A549 (cell line): ENCODE results near the gene FNIP2. TPM values are rescaled to one million over a fixed set of nuclear protein-coding genes. Genes with fewer than 3 reads are reported as not detected.

Experiments used
- ATAC-seq, 2 experiments: fragments of 200-7000 bp in 1 of 2; fragments of >200 bp in 1 of 2; cut with Nextera tagmentation in 1 of 2; cut with Tn5 transposase in 1 of 2; 3 replicates each; pipeline versions ENCODE4 v1.8.0 to v1.9.1; 2018 to 2020; ENCODE audit warnings: mild to moderate bottlenecking in 1 of 2, moderate library complexity in 1 of 2
- CTCF ChIA-PET: fragments of 300-600 bp; sonication (Branson Sonifier 250); formaldehyde crosslinking; extraction: SDS; loops from one replicate; lab custom pipeline; 2021; ENCODE audit warnings: antibody characterized with exemption, inconsistent platforms; lab: Yijun Ruan, JAX
- POLR2A ChIA-PET: fragments of 350-600 bp; formaldehyde crosslinking; extraction: SDS; loops from one replicate; lab custom pipeline; 2021; ENCODE audit warnings: antibody characterized with exemption, inconsistent platforms; lab: Yijun Ruan, JAX
- DNase-seq, 2 experiments: peaks; one replicate each; pipeline versions ENCODE4 v3.0.0 to v3.0.0-alpha.2; 2011 to 2016; ENCODE audit warnings: low read depth in 1 of 2, low spot score in 1 of 2
- FAIRE-seq: peaks from 2 replicates; lab custom pipeline; 2011; peaks lifted over from hg19 to GRCh38; lab: Jason Lieb, UNC
- H3K27ac ChIP-seq, 2 experiments: fragments of >200 bp; sonication (Bioruptor Twin); formaldehyde crosslinking; 3 replicates each; pipeline ENCODE4 v1.5.1; 2016 to 2017
- H3K4me1 ChIP-seq: fragments of >200 bp; sonication (Bioruptor Twin); formaldehyde crosslinking; 3 replicates; pipeline ENCODE4 v1.6.1; 2016
- H3K4me2 ChIP-seq: fragments of >200 bp; sonication (Bioruptor Twin); formaldehyde crosslinking; 3 replicates; pipeline ENCODE4 v1.6.1; 2016
- H3K4me3 ChIP-seq: fragments of >200 bp; sonication (Bioruptor Twin); formaldehyde crosslinking; 3 replicates; pipeline ENCODE4 v1.5.1; 2016
- H3K9me3 ChIP-seq: fragments of >200 bp; sonication (Bioruptor Twin); formaldehyde crosslinking; 3 replicates; pipeline ENCODE4 v1.6.1; 2016
- BHLHE40 ChIP-seq: IDR thresholded peaks from 2 replicates; pipeline ENCODE4 v1.6.1; 2012; ENCODE audit warnings: low read depth, low read length, inconsistent platforms
- CHD2 ChIP-seq: fragments of 150-350 bp; IDR thresholded peaks from 2 replicates; pipeline ENCODE4 v1.6.1; 2014; ENCODE audit warnings: low read length; ENCODE audit not compliant: partially characterized antibody
- E2F6 ChIP-seq: IDR thresholded peaks from 2 replicates; pipeline ENCODE4 v1.6.1; 2012; ENCODE audit warnings: low read depth, borderline replicate concordance
- ELK1 ChIP-seq: fragments of 150-350 bp; IDR thresholded peaks from 2 replicates; pipeline ENCODE4 v1.6.1; 2014; ENCODE audit warnings: low read depth, mild to moderate bottlenecking, low read length
- EP300 ChIP-seq, 2 experiments: fragments of >200 bp; sonication (Bioruptor Twin); formaldehyde crosslinking; IDR thresholded peaks; 2 replicates in 1 of 2; 3 replicates in 1 of 2; pipeline ENCODE4 v1.6.1; 2016 to 2017
- FOSL2 ChIP-seq, 2 experiments: fragments of 450-650 bp in 1 of 2; fragments of >200 bp in 1 of 2; sonication (Bioruptor Twin) in 1 of 2; formaldehyde crosslinking; IDR thresholded peaks; 2 replicates each; pipeline versions ENCODE4 v1.5.0 to v1.6.1; 2016 to 2020; ENCODE audit warnings: mild to moderate bottlenecking in 1 of 2, moderate library complexity in 1 of 2
- HDAC2 ChIP-seq: fragments of 200-600 bp; sonication (generic); IDR thresholded peaks from 2 replicates; pipeline ENCODE4 v1.6.1; 2016
- HEYL ChIP-seq: fragments of 250-450 bp; sonication (Bioruptor Pico); IDR thresholded peaks from 2 replicates; pipeline ENCODE4 v1.8.0; 2021; ENCODE audit warnings: mild to moderate bottlenecking, moderate library complexity
- HOXB13 ChIP-seq: fragments of 250-450 bp; sonication (Bioruptor Pico); IDR thresholded peaks from 2 replicates; pipeline ENCODE4 v1.5.0; 2020; ENCODE audit warnings: low read depth, mild to moderate bottlenecking, moderate library complexity
- MAFK ChIP-seq: fragments of 450-650 bp; IDR thresholded peaks from 2 replicates; pipeline ENCODE4 v1.6.1; 2014; ENCODE audit not compliant: partially characterized antibody
- MAZ ChIP-seq: fragments of 150-350 bp; IDR thresholded peaks from 2 replicates; pipeline ENCODE4 v1.6.1; 2014; ENCODE audit warnings: antibody characterized with exemption, low read depth, low read length, borderline replicate concordance
- MYC ChIP-seq: IDR thresholded peaks from 2 replicates; pipeline ENCODE4 v1.6.1; 2012; ENCODE audit warnings: mild to moderate bottlenecking, inconsistent platforms, low read length, improper control_type of control experiment, borderline replicate concordance
- NFE2L2 ChIP-seq: fragments of 150-350 bp; conservative IDR thresholded peaks from 2 replicates; pipeline ENCODE4 v1.6.1; 2014; ENCODE audit warnings: low read length
- NR3C1 ChIP-seq: fragments of >200 bp; sonication (Bioruptor Twin); formaldehyde crosslinking; IDR thresholded peaks from 3 replicates; pipeline ENCODE4 v1.6.1; 2017
- PHF8 ChIP-seq: fragments of 200-600 bp; sonication (generic); IDR thresholded peaks from 2 replicates; pipeline ENCODE4 v1.6.1; 2016; ENCODE audit warnings: low read depth, mild to moderate bottlenecking, antibody characterized with exemption, moderate library complexity, borderline replicate concordance
- POLR2AphosphoS2 ChIP-seq: conservative IDR thresholded peaks from 2 replicates; pipeline ENCODE4 v1.6.1; 2012; ENCODE audit warnings: low read length, improper control_type of control experiment, inconsistent platforms
- RAD21 ChIP-seq, 2 experiments: fragments of >200 bp in 1 of 2; sonication (Bioruptor Twin) in 1 of 2; formaldehyde crosslinking in 1 of 2; IDR thresholded peaks in 1 of 2; conservative IDR thresholded peaks in 1 of 2; 2 replicates in 1 of 2; 3 replicates in 1 of 2; pipeline ENCODE4 v1.6.1; 2012 to 2018; ENCODE audit warnings: inconsistent platforms in 1 of 2
- RARB ChIP-seq: fragments of 250-450 bp; sonication (Bioruptor Pico); IDR thresholded peaks from 2 replicates; pipeline ENCODE4 v1.8.0; 2021; ENCODE audit warnings: mild to moderate bottlenecking, moderate library complexity
- RCOR1 ChIP-seq: fragments of 150-350 bp; IDR thresholded peaks from 2 replicates; pipeline ENCODE4 v1.6.1; 2014; ENCODE audit warnings: antibody characterized with exemption, low read length, low read depth
- RNF2 ChIP-seq: fragments of 200-600 bp; sonication (generic); IDR thresholded peaks from 2 replicates; pipeline ENCODE4 v1.6.1; 2016; ENCODE audit warnings: low read depth, mild to moderate bottlenecking, antibody characterized with exemption, moderate library complexity, borderline replicate concordance
- SMC3 ChIP-seq: fragments of >200 bp; sonication (Bioruptor Twin); formaldehyde crosslinking; IDR thresholded peaks from 3 replicates; pipeline ENCODE4 v1.6.1; 2018; ENCODE audit warnings: inconsistent platforms
- SREBF2 ChIP-seq: fragments of 450-650 bp; IDR thresholded peaks from 2 replicates; pipeline ENCODE4 v1.6.1; 2014; ENCODE audit warnings: mild to moderate bottlenecking, moderate library complexity
- USF2 ChIP-seq: fragments of 450-650 bp; IDR thresholded peaks from 2 replicates; pipeline ENCODE4 v1.6.1; 2014; ENCODE audit warnings: antibody characterized with exemption
- ZC3H11A ChIP-seq: fragments of 450-650 bp; IDR thresholded peaks from 2 replicates; pipeline ENCODE4 v1.6.1; 2014; ENCODE audit warnings: antibody characterized with exemption, mild to moderate bottlenecking
- ZFP36 ChIP-seq: fragments of 450-650 bp; IDR thresholded peaks from 2 replicates; pipeline ENCODE4 v1.6.1; 2014; ENCODE audit warnings: borderline replicate concordance; ENCODE audit not compliant: partially characterized antibody
- ZNF302 ChIP-seq: fragments of 250-450 bp; sonication (Bioruptor Pico); IDR thresholded peaks from 2 replicates; pipeline ENCODE4 v1.9.0; 2021; ENCODE audit warnings: inconsistent platforms, mild to moderate bottlenecking, moderate library complexity
- ZSCAN20 ChIP-seq: fragments of 250-450 bp; sonication (Bioruptor Pico); IDR thresholded peaks from 2 replicates; pipeline ENCODE4 v1.8.0; 2022; ENCODE audit warnings: mild to moderate bottlenecking, moderate library complexity
- WGBS: methylation state at CpG from one replicate; pipeline ENCODE4 v1.1.6; 2017; ENCODE audit errors: missing lambda C conversion rate; 5-methylcytosine and 5-hydroxymethylcytosine counted together
- polyA plus RNA-seq, 4 experiments: library from polyadenylated mRNA; depleted of rRNA in 3 of 4; stranded (reverse); fragments of >200 nt; fragmentation: RNase III in 1 of 4; extraction: RNeasy Plus Mini Kit Qiagen cat#74134 plus additional on column Dnase treatment in 1 of 4; gene quantifications; 2 replicates in 3 of 4; 3 replicates in 1 of 4; pipeline ENCODE4 v1.2.3, GENCODE V29; 2011 to 2017

The FNIP2 gene
- polyA plus RNA-seq, 2 of the 4 experiments (the other 2 are of a cell fraction), result 2.0 to 2.5 TPM

- DNase-seq (no peak), ATAC-seq (no peak), FAIRE-seq (no peak)
- Histone ChIP-seq H3K4me3 (no peak overlapping the region), H3K27ac (no peak overlapping the region), H3K4me1 (peaks cover 23% of the 10 kb centered on the region), H3K9me3 (no peaks in the 10 kb centered on the region), H3K4me2 (no peak overlapping the region)
- ChIA-PET POLR2A (no interaction called here), CTCF (no interaction called here)
- TF ChIP-seq RARB (CRISPR knock-in tag) (no peak), RAD21 (conservative IDR thresholded peaks at IDR 0.05 in 1 of 2, IDR thresholded peaks at IDR 0.05 in 1 of 2) (no peak), PHF8 (no peak), NFE2L2 (no peak), E2F6 (no peak), ZNF302 (CRISPR knock-in tag) (no peak), BHLHE40 (no peak), RCOR1 (no peak), MYC (no peak), MAZ (no peak), FOSL2 (IDR thresholded peaks at IDR 0.05) (no peak), FOSL2 (CRISPR knock-in tag; IDR thresholded peaks at IDR 0.05) (no peak), SMC3 (no peak), HOXB13 (CRISPR knock-in tag) (no peak), ZSCAN20 (CRISPR knock-in tag) (no peak), ZC3H11A (no peak)
Measured at GRCh38 chr4:158812543-158812942, 43.7 kb downstream of the FNIP2 start.

GRCh38 chr4:158813113-158813512, 44.3 kb downstream of the FNIP2 start:
- no peak for FAIRE-seq
- peaks cover 25% of the 10 kb centered on the region for H3K4me1 ChIP-seq
- no peak overlapping the region for H3K4me2 ChIP-seq
- H3K4me3 ChIP-seq, result no peak overlapping the region
- CTCF ChIA-PET, result no interaction called here
- no peak for DNase-seq
- 71% methylated on average over 3 of the region's 3 CpGs for WGBS
- no peak for ATAC-seq
- no peak overlapping the region for H3K27ac ChIP-seq
- POLR2A ChIA-PET, result no interaction called here
- TF ChIP-seq ZNF302 (CRISPR knock-in tag) (no peak), SMC3 (no peak), RNF2 (no peak), POLR2AphosphoS2 (no peak), MAZ (no peak), HEYL (CRISPR knock-in tag) (no peak), ELK1 (no peak), ZFP36 (no peak), EP300 (IDR thresholded peaks at IDR 0.05) (no peak), CHD2 (no peak), HDAC2 (no peak), MAFK (no peak)
- H3K9me3 ChIP-seq, result no peaks in the 10 kb centered on the region

- H3K27ac ChIP-seq, result no peak overlapping the region
- H3K4me2 ChIP-seq, result no peak overlapping the region
- no peak for DNase-seq
- no peak for TF ChIP-seq EP300 (IDR thresholded peaks at IDR 0.05)
- TF ChIP-seq NR3C1, result no peak
- no peak for TF ChIP-seq USF2
- TF ChIP-seq SREBF2, result no peak
- no peak for TF ChIP-seq ZFP36
- ATAC-seq, result no peak
- H3K4me1 ChIP-seq, result peaks cover 28% of the 10 kb centered on the region
- no peaks in the 10 kb centered on the region for H3K9me3 ChIP-seq
- ChIA-PET POLR2A (no interaction called here), CTCF (no interaction called here)
- no peak for FAIRE-seq
- H3K4me3 ChIP-seq, result no peak overlapping the region
- 58% methylated on average over 3 of the region's 3 CpGs for WGBS
Measured at GRCh38 chr4:158814207-158814606, 45.4 kb downstream of the FNIP2 start.
